ENCODE measurements around the gene ZCCHC17. TPM values are rescaled to one million over a fixed set of nuclear protein-coding genes. Genes with fewer than 3 reads are reported as not detected.

Gene ZCCHC17
- 53.3 and 56.7 TPM in 2 replicates for total RNA-seq

GRCh38 chr1:31296486-31297276 is at the start of gene ZCCHC17, which contains the start of gene SNRNP40:
ZCCHC17 (plus strand) TSS chr1:31297032; CDS start chr1:31310099, 13,067 bp downstream.
SNRNP40 (minus strand) TSS chr1:31296788; CDS start chr1:31296751, 37 bp downstream.

GRCh38 chr1:31373056-31373896 is 76.4 kb downstream of the ZCCHC17 start, which contains the start of gene FABP3:
FABP3 (minus strand) TSS chr1:31373076; CDS start chr1:31373014, 62 bp downstream.

GRCh38 chr1:31412732-31413404 is 116.0 kb downstream of the ZCCHC17 start, which contains the start of gene SERINC2:
SERINC2 (plus strand) TSS chr1:31413213; CDS start chr1:31413266, 53 bp downstream.

Other genes starting within 250 kb of the ZCCHC17 start
- gene PUM1, start 231.3 kb upstream of the ZCCHC17 start, total RNA-seq, result 53.6 and 81.5 TPM in 2 replicates
- gene NKAIN1, start 57.1 kb upstream of the ZCCHC17 start, total RNA-seq, result not detected in 2 replicates
- gene SNRNP40, start 244 bp upstream of the ZCCHC17 start, total RNA-seq, result 159 and 160 TPM in 2 replicates
- 1.3 and 9.0 TPM in 2 replicates for gene FABP3, start 76.0 kb downstream of the ZCCHC17 start, total RNA-seq
- 1.2 and 2.9 TPM in 2 replicates for gene SERINC2, start 116.2 kb downstream of the ZCCHC17 start, total RNA-seq